PFSK-1 (cell line): ENCODE results near the gene SLC25A48.

Source experiments
- FOXP2 ChIP-seq: optimal IDR thresholded peaks from 2 replicates; pipeline ENCODE3; 2011; ENCODE audit warnings: borderline replicate concordance, control low read depth, inconsistent platforms; ENCODE audit not compliant: insufficient read depth; ENCODE audit errors: extremely low read length, extremely low read depth
- POLR2AphosphoS5 ChIP-seq: IDR thresholded peaks from 2 replicates; pipeline ENCODE4 v1.6.1; 2012; ENCODE audit warnings: low read depth, mild to moderate bottlenecking, control low read depth, low read length, moderate library complexity
- SIN3A ChIP-seq: IDR thresholded peaks from 2 replicates; pipeline ENCODE4 v1.6.1; 2012; ENCODE audit warnings: mild to moderate bottlenecking, low read length, moderate library complexity, borderline replicate concordance; ENCODE audit not compliant: insufficient read depth
- TAF1 ChIP-seq: IDR thresholded peaks from 2 replicates; pipeline ENCODE4 v1.6.1; 2012; ENCODE audit warnings: low read length, control low read depth, borderline replicate concordance; ENCODE audit not compliant: insufficient read depth
- TF ChIP-seq, protein P1 (sequence below), 2 experiments: IDR thresholded peaks; 2 replicates each; pipeline versions ENCODE4 v1.6.1 to v1.8.0; 2011 to 2012; ENCODE audit warnings: low read depth in 2 of 2, low read length in 2 of 2, control low read depth in 1 of 2, inconsistent platforms in 1 of 2, mild to moderate bottlenecking in 1 of 2, moderate library complexity in 1 of 2; ENCODE audit not compliant: insufficient read depth in 1 of 2

The SLC25A48 gene

GRCh38 chr5:135826221-135826525 lies 8.3 kb upstream of the SLC25A48 start:
- TF ChIP-seq, protein P1, sequence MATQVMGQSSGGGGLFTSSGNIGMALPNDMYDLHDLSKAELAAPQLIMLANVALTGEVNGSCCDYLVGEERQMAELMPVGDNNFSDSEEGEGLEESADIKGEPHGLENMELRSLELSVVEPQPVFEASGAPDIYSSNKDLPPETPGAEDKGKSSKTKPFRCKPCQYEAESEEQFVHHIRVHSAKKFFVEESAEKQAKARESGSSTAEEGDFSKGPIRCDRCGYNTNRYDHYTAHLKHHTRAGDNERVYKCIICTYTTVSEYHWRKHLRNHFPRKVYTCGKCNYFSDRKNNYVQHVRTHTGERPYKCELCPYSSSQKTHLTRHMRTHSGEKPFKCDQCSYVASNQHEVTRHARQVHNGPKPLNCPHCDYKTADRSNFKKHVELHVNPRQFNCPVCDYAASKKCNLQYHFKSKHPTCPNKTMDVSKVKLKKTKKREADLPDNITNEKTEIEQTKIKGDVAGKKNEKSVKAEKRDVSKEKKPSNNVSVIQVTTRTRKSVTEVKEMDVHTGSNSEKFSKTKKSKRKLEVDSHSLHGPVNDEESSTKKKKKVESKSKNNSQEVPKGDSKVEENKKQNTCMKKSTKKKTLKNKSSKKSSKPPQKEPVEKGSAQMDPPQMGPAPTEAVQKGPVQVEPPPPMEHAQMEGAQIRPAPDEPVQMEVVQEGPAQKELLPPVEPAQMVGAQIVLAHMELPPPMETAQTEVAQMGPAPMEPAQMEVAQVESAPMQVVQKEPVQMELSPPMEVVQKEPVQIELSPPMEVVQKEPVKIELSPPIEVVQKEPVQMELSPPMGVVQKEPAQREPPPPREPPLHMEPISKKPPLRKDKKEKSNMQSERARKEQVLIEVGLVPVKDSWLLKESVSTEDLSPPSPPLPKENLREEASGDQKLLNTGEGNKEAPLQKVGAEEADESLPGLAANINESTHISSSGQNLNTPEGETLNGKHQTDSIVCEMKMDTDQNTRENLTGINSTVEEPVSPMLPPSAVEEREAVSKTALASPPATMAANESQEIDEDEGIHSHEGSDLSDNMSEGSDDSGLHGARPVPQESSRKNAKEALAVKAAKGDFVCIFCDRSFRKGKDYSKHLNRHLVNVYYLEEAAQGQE (IDR thresholded peaks at IDR 0.05; ENCODE audit: insufficient read depth in 1 of 2, low read depth in 2 of 2, low read length in 2 of 2) = no peak
- TF ChIP-seq FOXP2 = no peak
- TF ChIP-seq POLR2AphosphoS5 = no peak

DNA sequence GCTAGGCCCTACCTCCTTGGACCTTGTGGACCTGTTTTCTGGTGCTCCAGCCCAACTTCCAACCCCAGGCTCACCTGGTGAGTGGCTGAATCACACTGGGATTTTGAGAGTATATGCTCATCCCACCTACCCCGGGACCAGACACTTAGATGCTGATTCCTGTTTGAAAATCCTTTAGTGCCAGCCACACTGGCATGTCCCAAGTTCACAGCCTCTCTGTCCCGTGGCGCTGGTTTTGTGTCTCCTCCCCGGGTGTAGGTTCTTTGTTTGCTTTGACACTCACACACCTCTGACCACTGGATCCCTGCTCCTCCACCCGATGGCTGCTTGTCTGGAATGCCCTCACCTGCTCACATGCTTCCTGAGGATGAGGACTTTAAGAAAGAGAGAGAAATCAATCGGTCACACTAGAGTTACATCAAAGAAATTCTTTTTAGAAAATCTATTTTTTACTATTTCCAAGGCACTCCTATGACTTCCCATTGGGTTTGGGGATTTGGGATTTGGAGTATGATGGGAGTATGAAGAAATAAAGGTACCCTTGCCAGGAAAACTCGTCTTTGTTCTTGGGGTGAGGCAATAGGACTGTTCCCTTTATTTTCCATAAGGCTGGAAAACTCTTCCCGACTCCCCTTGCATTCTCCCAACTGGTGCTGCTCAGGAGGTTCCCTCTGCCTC lies 7.3 kb upstream of the SLC25A48 start:
- no peak for TF ChIP-seq SIN3A
- no peak for TF ChIP-seq FOXP2
- no peak for TF ChIP-seq TAF1
- no peak for TF ChIP-seq POLR2AphosphoS5
- TF ChIP-seq, protein P1 (IDR thresholded peaks at IDR 0.05; ENCODE audit: insufficient read depth in 1 of 2, low read depth in 2 of 2, low read length in 2 of 2) = no peak

- TF ChIP-seq, protein P1 (IDR thresholded peaks at IDR 0.05; ENCODE audit: insufficient read depth in 1 of 2, low read depth in 2 of 2, low read length in 2 of 2) = no peak
- TF ChIP-seq FOXP2 = no peak
- TF ChIP-seq POLR2AphosphoS5 = no peak
- TF ChIP-seq TAF1 = no peak
- no peak for TF ChIP-seq SIN3A
These were observed 6.3 kb upstream of the SLC25A48 start for GRCh38 chr5:135827965-135828781.

DNA sequence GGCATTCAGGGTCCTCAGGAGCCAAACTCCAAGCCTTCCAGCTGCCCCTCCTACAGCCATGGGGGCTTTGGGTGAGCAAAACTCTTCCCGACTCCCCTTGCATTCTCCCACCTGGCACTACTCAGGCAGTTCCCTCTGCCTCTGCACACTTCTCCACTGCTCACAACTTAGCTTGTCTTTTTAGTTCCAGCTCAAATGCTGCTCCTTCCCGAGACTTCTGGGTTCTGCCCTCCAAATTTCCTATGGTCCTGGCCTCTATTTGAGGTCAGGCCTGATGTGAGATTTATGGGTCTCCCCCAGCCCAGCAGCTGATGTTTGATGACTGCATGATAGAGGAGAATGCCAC lies 5.7 kb upstream of the SLC25A48 start:
- no peak for TF ChIP-seq FOXP2
- TF ChIP-seq SIN3A = no peak
- TF ChIP-seq, protein P1 (IDR thresholded peaks at IDR 0.05; ENCODE audit: insufficient read depth in 1 of 2, low read depth in 2 of 2, low read length in 2 of 2) = no peak
- TF ChIP-seq TAF1 = no peak
- no peak for TF ChIP-seq POLR2AphosphoS5

DNA sequence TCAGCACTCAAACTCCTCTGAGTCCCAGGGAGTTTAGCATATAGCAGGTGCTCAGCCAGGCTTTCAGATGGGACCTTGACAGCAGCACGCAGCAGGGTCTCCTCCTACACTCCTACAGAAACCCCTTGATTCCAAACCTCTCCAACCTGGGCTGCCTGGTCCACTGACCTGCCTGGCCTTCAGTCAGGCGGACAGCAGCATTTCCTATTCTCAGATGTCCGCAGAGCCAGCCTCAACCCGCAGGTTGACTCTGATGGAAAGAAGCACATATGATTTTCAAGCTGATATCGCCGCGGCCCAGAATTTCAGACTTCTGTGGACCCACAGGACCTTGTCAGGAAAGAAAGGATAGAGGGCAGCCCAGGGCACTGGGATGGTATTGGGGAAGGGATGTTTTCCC lies 5.3 kb upstream of the SLC25A48 start:
- TF ChIP-seq POLR2AphosphoS5 (no peak), SIN3A (no peak), TAF1 (no peak), FOXP2 (no peak)
- TF ChIP-seq, protein P1 (IDR thresholded peaks at IDR 0.05; ENCODE audit: insufficient read depth in 1 of 2, low read depth in 2 of 2, low read length in 2 of 2) = no peak
